NOMO-1 (cell line): Measurements from ENCODE around the gene NBPF9.
"Not testable (repeated sequence)": the region's sequence is repeated elsewhere in the genome, so short reads cannot be mapped to it uniquely, and the experiment has no call there.

Experiments used
- DNase-seq, 2 experiments: peaks; one replicate each; lab custom pipeline; 2025; ENCODE audit not compliant: unreplicated experiment in 2 of 2; lab: John Stamatoyannopoulos, UW

NBPF9 gene, protein sequence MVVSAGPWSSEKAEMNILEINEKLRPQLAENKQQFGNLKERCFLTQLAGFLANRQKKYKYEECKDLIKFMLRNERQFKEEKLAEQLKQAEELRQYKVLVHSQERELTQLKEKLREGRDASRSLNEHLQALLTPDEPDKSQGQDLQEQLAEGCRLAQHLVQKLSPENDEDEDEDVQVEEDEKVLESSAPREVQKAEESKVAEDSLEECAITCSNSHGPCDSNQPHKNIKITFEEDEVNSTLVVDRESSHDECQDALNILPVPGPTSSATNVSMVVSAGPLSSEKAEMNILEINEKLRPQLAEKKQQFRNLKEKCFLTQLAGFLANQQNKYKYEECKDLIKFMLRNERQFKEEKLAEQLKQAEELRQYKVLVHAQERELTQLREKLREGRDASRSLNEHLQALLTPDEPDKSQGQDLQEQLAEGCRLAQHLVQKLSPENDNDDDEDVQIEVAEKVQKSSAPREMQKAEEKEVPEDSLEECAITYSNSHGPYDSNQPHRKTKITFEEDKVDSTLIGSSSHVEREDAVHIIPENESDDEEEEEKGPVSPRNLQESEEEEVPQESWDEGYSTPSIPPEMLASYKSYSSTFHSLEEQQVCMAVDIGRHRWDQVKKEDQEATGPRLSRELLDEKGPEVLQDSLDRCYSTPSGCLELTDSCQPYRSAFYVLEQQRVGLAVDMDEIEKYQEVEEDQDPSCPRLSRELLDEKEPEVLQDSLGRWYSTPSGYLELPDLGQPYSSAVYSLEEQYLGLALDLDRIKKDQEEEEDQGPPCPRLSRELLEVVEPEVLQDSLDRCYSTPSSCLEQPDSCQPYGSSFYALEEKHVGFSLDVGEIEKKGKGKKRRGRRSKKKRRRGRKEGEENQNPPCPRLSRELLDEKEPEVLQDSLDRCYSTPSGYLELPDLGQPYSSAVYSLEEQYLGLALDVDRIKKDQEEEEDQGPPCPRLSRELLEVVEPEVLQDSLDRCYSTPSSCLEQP (N-terminal part only)

DNA sequence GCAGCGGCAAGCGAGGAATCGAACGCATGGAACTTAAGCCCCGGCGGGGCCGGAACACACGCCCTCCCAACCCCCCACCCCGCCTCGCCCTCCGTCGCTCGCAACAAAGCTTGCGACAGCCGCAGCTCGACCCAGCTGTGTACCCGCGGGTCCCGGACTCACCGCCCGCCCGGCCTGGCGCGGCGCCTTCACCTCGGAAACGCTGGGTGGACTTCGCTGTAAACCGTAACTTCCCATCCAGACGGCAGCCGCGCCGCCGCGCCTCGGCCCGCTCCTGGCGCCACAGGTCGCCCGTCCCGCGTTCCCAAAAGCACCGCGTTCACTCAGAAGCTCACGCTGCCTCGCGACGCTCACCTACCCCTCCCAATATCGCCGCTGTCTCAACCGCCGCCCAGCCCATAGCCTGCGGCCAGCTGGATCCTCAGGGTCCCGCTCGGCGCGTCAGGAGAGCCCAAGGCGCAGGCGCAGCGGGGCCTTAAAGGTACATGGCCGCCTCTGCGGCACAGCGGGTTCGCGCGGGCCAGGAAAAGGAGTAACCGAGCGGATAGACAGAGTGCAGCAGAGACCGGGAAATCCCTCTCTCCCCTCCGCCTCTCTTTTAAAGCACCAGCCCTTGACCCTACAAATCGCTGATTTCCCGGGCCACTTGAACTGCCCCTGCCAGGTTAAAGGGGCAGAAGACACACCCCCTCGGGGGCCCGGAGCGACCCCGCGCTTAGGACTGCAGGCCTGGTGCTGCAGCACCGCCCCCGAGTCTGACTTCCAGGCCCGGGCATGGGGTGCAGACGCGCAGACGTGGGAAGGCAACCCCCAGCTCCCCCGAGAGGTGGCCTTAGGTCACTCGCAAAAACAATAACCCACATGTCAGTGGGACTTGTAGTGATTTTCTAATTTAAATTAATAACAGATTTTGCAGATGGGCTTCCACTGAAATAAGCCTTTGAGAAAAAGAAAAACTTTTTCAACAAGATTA, at the start of gene NBPF9:
NBPF9 (minus strand) TSS at position 443 of the 973 bp plus-strand sequence. CDS start 21,412 bp downstream, outside the sequence.
- not testable (repeated sequence) for DNase-seq

DNA sequence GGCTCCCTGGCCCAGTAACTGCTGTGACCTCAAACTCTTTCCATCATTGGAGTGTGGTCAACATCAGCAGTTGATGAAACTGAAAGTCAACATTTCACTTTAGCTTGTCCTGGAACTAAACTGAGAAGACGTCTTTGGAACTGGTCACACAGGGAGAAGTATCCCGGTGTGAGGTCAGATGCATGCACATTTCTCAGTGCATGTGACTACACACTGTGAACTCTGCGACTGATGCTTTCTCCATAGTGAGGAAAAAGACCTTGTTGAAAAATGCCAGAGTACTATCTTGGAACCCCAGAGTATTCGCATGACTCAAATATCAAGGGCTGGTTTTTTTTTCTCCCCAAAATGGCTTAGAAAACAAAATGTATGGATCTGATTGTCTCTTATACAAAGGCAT, 46.6 kb upstream of the NBPF9 start:
- not testable (repeated sequence) for DNase-seq

DNA sequence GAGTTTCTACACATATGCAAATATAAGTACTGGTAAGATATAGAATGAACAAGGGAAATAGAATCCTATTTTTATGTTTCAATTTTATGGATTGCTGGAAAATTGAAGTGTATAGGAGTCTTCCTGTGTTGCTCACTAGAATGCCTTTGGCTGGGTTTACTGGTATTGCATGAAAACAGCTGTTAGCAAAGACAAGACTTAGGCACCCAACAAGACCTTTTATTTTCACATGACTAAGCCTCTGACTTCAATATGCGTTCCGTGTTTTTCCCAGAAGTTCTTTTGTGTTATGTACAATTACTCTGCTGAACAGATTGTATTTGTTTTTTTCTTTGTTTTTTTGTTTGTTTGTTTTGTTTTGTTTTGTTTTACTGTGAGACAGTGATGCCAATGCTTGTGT, 34.2 kb upstream of the NBPF9 start:
- not testable (repeated sequence) for DNase-seq

DNA sequence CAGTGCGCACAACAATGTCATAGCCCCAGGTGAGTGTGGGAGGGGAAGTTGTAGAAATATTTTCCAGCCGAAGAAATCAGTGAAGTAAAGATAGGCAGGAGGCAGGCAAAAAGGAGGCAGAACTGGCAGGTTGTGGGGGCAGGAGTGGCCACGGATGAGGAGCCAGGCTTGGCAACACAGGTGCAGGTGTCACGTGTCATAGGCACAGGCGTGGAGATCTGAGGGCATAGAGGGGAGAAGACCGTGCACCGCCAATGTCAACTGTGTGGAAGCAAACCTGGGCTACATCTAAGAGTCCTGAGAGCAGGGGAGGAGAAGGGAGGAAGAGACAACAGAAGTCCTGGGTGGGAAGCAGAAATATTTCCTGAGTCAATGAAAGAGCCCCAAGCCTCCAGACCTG, 27.6 kb upstream of the NBPF9 start:
- not testable (repeated sequence) for DNase-seq

DNA sequence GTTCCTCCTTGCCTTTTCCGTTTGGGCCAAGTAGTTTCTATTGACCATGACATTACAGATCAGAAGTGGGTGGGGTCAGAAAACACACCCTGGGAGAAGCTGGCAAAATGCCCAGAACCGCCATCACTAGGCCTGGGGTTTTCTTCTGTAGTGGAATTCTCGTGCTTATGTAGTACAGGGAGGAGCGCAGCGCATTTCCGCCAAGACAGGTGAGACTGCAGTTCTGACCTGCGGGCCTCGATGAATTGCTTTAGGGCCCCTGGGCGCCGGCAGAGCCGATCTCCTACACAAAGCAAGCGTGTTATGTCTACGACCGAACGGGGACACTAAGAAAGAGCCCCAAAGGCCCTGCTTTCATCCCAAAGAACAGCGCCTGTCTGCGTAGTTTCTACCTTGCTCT, 25.9 kb upstream of the NBPF9 start:
- DNase-seq: not testable (repeated sequence)

DNA sequence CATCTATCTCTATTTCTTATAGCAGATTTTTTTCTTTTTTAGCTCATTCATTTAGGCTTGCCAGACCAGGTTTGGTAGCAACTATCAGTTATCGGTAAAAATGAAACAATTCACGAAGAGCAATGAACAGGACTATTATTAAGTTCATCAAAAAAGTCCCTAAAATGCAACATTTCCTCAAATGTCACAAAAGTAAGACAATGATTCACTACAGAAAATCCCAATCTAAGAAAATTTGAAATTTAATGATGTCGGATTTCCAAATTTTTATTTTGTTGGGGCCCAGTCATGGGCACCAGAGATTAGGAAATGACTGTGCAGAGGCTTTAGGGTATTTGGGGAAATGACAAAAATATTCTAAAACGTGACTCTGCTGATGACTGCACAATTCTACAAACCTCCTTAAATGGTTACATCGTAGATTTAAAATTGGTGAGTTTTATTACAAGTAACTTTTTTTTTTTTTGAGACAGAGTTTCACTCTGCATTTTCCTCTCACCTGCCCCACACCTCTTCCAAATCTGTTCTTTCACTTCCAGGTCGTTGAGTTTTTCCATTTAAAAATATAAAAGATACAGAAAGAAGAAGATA, 23.3 kb upstream of the NBPF9 start:
- DNase-seq: not testable (repeated sequence)

DNA sequence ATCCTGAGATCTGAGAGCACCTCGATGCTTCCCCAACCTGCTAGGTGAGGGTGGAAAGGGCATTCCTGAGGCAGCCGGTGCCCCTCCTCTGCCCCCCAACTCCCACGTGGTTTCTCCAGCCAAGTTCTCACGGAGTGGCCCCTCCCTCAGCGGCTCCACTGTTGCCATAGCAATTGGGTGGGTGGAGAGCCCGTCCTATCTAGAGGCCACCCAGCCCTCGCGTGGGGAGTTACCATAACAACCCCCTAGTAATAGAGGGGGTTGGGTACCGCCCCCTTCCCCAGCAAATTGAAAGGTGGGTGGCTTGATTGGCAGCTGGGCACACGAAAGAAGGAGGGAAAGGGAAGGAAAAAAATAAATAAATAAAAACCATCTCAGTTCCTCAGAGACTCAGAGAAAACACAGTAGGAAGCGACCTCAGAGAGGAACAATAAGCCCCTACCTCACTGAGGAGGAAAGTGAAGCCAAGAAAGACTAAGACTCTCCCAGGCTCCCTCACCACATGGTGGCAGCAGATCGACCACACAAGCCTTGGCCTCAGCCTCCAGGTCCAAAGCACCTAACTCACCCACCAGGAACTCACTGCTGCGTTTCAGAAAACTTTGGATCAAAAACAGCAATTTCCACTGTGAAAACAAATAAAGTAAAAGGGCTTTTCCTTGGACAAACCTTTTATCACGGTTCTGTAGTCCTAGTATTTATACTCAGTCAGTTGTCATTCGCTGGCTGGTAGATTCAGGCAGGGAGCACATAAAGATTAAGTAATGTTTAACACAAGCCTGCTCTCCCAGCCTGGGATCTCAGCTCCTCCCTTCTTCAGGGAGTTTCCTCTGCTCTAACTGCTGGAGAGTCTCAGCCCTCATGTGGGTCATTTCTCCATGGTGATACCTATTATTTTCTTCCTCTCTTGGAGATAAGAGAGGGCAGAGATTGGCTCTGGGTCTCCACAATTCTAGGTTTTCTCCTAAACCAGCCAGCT, 20.9 kb upstream of the NBPF9 start:
- DNase-seq: not testable (repeated sequence)

DNA sequence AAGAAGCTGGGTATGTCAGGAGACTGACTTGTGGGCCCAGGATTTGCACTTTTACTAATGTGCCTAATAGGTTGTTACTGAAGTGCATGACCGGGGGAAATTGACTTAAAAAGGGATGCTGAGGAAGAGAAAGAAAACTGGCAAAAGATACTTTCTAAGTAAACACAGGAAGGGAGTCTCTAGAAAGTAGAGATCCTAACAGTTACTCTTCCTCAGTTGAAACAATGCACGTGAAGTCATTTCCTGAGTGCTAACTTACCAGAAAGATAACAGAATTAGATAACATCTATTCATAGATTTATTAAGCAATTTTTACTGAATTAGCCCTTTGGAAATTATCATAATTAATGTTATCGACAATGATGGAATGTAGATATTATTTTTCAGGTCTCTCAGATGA, 9.5 kb upstream of the NBPF9 start:
- DNase-seq: not testable (repeated sequence)

DNA sequence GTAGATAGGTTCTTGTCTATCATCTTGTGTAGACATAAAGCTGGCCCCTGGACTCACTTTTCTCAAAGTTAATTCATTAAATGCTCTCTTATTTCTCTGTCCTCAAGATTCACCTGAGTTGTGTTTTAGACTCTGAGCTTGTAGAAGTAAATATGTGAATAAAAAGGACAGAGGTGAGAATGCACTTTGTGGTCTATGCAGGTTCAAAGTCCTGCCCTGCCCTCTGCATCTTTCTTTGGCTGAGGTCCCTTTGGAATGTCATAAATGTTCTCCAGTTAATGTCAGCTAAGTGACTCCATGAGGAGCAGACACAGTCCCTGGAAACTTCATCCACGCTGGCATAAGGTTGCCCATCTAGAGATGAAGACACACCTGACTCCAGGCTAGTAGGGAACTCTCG, 7.0 kb upstream of the NBPF9 start:
- DNase-seq: not testable (repeated sequence)

DNA sequence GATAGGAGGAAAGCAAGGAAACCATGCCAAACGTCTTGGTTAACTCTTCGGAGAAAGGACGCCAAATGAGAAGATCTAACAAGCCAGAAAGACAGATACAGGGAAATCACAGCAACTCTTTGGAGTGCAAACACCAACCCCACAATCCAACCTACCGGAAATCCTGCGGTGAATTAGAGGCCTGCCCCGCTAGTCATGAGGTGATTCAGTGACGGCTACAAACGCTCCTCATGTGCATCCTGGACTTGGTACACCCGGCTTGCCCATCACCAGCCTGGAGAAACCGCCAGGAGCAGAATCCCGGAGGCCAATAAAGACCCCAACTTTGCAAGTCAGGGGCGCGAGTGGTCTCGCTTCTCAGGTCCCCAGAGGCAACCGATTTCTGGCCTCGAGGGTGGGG, 777 bp downstream of the NBPF9 start:
- DNase-seq: not testable (repeated sequence)

DNA sequence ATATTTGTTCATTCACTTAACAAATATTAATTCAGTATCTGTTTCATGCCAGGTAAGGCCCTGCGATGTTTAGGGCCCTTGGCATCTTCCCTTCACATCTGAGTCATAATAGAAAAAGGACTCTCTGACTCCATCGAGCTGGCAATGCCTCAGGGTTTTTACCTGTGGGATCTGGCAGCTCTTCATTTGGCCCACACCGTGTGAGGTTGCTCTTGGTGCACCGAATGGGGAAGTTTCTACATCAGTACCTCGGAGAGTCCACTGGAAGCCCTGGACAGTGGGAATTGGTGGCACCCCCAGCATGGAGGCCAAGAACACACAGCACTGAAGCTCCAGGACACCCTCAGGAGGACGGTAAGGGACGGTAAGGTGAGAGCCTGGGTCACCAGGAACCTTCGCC, 5.1 kb downstream of the NBPF9 start:
- not testable (repeated sequence) for DNase-seq

DNA sequence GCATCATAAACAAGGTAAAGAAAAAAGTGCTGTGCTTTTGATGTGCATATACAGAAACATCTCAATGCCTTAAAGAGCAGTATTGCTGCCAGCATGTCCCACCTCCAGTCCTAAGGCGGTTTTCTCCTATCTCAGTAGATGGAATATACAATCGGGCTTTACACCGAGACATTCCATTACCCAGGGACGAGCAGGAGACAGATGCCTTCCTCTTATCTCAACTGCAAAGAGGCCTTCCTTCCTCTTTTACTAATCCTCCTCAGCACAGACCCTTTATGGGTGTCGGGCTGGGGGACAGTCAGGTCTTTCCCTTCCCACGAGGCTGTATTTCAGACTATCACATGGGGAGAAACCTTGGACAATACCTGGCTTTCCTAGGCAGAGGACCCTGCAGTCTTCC, 10.2 kb downstream of the NBPF9 start:
- DNase-seq: not testable (repeated sequence)

DNA sequence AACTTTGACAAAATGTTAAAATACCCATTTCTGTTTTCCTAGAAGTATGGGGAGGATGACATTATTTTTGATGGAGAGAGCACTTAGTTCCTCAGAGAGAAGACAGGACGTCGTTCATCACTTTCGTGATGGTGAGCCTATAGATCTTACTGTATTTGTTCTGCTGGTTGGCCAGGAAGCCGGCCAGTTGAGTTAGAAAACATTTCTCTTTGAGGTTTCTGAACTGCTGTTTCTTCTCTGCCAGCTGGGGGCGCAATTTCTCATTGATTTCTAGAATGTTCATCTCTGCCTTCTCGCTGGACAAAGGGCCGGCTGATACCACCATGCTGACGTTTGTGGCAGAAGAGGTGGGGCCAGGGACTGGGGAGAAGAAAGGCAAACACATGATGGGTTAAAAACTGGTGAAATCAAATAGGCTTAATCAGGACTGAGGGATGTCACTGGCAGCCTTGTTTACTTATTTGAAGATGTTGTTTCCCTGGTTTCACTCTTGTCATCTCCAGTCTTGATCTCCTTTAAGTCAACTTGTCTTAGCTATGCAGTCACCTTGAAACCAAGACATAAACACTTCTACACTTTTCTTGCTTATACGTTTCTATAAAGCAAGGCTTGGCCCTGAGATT, 27.7 kb downstream of the NBPF9 start:
- DNase-seq: not testable (repeated sequence)

DNA sequence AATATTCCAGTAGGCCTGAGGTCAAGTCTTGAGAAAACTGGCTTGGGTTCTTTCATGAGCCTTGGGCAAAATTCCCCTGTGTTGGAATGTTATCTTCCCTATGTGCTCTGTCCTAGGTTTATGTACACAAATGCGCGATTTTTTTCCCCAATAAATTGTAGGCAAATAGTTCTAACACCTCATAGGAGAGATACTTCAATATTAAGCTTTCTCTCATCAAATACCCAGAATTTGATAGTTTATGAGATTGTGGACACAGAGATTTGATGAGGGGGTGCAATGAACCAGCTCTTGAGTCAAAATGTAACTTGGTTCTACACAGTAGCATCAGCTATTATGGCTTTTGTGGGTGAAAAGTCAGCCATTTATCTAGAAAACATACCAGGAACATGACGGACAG, 38.7 kb downstream of the NBPF9 start:
- not testable (repeated sequence) for DNase-seq

DNA sequence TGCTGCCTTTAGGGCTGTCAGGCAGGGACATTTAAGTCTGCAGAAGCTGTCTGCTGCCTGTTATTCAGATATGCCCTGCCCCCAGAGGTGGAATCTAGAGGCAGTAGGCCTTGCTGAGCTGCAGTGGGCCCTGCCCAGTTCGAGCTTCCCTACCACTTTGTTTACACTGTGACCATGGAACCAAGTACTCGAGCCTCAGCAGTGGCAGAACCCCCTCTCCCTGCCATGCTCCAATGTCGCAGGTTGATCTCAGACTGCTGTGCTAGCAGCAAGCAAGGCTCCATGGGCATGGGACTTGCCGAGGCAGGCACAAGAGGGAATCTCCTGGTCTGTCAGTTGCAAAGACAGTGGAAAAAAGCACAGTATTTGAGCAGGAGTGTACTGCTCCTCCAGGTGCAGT, 60.3 kb downstream of the NBPF9 start:
- DNase-seq: not testable (repeated sequence)

DNA sequence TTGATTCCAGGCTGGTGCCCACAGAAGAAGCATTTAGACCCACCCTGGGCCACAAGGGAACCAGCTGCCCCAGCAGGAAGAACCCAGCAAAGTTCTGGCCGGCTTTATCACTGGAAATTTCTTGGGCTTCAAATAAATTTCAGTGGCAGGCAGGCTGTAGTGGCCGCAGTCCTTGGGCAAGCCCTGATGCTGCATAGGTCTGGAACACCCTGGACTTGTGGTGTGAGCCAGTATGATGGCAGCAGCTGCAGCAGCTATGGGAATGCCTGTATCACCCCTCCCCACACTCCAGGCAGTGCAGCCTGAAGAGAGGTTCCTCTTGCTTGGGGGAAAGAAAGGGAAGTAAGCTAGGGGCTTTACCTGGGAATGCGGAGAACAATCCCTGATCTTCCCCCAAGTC, 69.4 kb downstream of the NBPF9 start:
- DNase-seq: not testable (repeated sequence)

DNA sequence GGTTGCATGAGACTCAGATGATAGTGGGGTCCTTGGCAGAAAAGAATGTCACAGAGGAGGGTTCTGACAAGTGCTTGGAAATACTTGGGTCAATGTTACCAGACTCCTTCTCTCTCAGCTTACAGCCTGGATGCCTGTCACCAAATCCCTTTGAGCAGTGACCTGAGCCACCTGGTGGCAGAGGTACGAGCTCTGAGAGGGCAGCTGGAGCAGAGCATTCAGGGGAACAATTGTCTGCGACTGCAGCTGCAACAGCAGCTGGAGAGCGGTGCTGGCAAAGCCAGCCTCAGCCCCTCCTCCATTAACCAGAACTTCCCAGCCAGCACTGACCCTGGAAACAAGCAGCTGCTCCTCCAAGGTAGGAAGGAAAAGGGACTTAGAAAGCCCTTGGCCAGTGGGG, 79.0 kb downstream of the NBPF9 start:
- not testable (repeated sequence) for DNase-seq

DNA sequence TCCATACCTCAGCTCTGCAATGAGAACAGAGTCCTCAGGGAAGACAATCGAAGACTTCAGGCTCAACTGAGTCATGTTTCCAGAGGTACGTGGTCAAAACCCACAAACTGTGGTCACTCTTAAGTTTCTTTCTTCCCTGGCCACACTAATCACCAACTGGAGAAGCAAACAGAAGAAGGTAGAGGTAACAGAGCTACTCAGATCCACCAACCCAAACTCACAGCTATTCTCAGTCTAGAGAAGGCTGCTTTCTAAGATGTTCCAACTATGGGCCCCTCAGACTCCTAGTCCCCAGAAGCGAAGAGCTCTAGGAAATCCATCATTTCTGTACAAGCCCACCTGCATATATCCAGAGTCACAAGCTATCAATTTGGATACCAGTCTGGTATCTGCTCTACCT, 84.8 kb downstream of the NBPF9 start:
- DNase-seq: not testable (repeated sequence)
